A673 (cell line): Measurements from ENCODE around the gene SGTA.

Source experiments
- EZH2 ChIP-seq: fragments of 200-600 bp; sonication (generic); IDR thresholded peaks from 2 replicates; pipeline ENCODE4 v1.6.1; 2017; ENCODE audit warnings: borderline replicate concordance, low read depth, mild to moderate bottlenecking, mixed read lengths, antibody characterized with exemption, low read length; ENCODE audit not compliant: poor library complexity, severe bottlenecking
- TF ChIP-seq, protein P1 (sequence below): fragments of 300-800, 200-600 bp; sonication (generic); conservative IDR thresholded peaks from 2 replicates; pipeline ENCODE4 v1.5.1; 2017; ENCODE audit warnings: low read depth, mild to moderate bottlenecking, antibody characterized with exemption, low read length, moderate library complexity, mixed read lengths

DNA sequence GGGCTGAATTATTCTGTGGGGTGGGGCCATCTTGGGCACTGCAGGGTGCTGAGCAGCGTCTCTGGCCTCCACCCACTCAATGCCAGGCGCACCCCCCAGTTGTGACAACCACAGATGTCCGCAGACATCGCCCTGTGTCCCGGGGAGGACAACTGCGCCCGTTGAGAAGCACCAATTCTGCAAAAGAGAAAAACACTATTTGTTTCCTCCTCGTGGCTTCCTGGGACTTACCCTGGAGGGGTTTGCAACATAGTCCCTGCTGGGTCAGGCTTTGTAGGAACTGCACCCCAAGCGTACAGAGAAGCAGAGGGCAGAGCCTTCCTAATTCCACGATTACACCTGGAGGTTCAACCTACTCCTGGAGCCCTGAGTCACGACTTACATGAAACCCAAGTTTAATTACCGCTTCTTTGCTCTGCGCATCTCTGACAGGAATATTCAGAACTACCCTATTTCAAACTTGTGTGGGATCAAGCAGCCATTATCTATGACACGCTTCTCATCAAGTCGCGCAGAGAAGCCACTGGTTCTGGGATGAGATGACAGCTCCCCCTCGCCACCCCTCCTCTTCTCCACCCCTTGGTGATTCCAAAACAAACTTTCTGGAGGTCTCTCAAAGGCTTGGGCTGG is 32.1 kb downstream of the SGTA start:
- TF ChIP-seq, protein P1, sequence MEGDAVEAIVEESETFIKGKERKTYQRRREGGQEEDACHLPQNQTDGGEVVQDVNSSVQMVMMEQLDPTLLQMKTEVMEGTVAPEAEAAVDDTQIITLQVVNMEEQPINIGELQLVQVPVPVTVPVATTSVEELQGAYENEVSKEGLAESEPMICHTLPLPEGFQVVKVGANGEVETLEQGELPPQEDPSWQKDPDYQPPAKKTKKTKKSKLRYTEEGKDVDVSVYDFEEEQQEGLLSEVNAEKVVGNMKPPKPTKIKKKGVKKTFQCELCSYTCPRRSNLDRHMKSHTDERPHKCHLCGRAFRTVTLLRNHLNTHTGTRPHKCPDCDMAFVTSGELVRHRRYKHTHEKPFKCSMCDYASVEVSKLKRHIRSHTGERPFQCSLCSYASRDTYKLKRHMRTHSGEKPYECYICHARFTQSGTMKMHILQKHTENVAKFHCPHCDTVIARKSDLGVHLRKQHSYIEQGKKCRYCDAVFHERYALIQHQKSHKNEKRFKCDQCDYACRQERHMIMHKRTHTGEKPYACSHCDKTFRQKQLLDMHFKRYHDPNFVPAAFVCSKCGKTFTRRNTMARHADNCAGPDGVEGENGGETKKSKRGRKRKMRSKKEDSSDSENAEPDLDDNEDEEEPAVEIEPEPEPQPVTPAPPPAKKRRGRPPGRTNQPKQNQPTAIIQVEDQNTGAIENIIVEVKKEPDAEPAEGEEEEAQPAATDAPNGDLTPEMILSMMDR: no peak
- no peak for TF ChIP-seq EZH2
